Gastroesophageal sphincter (tissue), 4 donors: ENCODE results near the gene DTNBP1. TPM values are rescaled to one million over a fixed set of nuclear protein-coding genes. Genes with fewer than 3 reads are reported as not detected.

ENCODE experiments used
- ATAC-seq: fragments of 150-250 bp; one replicate; pipeline ENCODE4 v1.9.1; 2016; ENCODE audit warnings: mild to moderate bottlenecking, moderate library complexity
- H3K27ac ChIP-seq, 4 donors: fragments of 200-600 bp; sonication (generic) in 3 of 4; 1 replicate in 3 of 4; 2 replicates in 1 of 4; pipeline ENCODE4 v1.5.1; 2016 to 2019
- H3K27me3 ChIP-seq: fragments of 200-600 bp; sonication (generic); one replicate; pipeline ENCODE4 v1.5.1; 2019
- H3K36me3 ChIP-seq, 2 donors: fragments of 200-600 bp; sonication (generic); one replicate each; pipeline ENCODE4 v1.5.1; 2019; ENCODE audit warnings: control low read depth in 1 of 2
- H3K4me1 ChIP-seq, 3 donors: fragments of 200-600 bp; sonication (generic); 1 replicate in 2 of 3; 2 replicates in 1 of 3; pipeline ENCODE4 v1.5.1; 2016 to 2019; ENCODE audit warnings: control low read depth in 2 of 3
- H3K4me3 ChIP-seq, 2 donors: fragments of 200-600 bp; sonication (generic); one replicate each; pipeline ENCODE4 v1.5.1; 2019; ENCODE audit warnings: mild to moderate bottlenecking in 1 of 2, moderate library complexity in 1 of 2
- H3K9me3 ChIP-seq, 3 donors: fragments of 200-600 bp; sonication (generic); one replicate each; pipeline ENCODE4 v1.5.1; 2017 to 2019; ENCODE audit warnings: control low read depth in 2 of 3
- CTCF ChIP-seq, 4 experiments: fragments of 200-600 bp in 2 of 4; fragments of 450-650 bp in 2 of 4; sonication (generic) in 1 of 4; IDR thresholded peaks; one replicate each; pipeline ENCODE4 v1.5.1; 2017 to 2019; ENCODE audit warnings: antibody characterized with exemption in 4 of 4, mild to moderate bottlenecking in 2 of 4, moderate library complexity in 2 of 4
- EP300 ChIP-seq: sonication (generic); formaldehyde crosslinking; IDR thresholded peaks from one replicate; pipeline ENCODE4 v1.6.1; 2017; ENCODE audit warnings: antibody characterized with exemption, mild to moderate bottlenecking
- POLR2A ChIP-seq, 2 donors: fragments of 450-650 bp; IDR thresholded peaks; one replicate each; pipeline ENCODE4 v1.6.1; 2017; ENCODE audit warnings: antibody characterized with exemption in 2 of 2, mild to moderate bottlenecking in 2 of 2, moderate library complexity in 1 of 2
- POLR2AphosphoS5 ChIP-seq: sonication (generic); formaldehyde crosslinking; IDR thresholded peaks from one replicate; pipeline ENCODE4 v1.6.1; 2017; ENCODE audit warnings: antibody characterized with exemption
- WGBS, 2 donors: methylation state at CpG; one replicate each; pipeline ENCODE4 v1.1.5; 2018; ENCODE audit warnings: low coverage in 1 of 2; 5-methylcytosine and 5-hydroxymethylcytosine counted together
- total RNA-seq, 4 donors: library from RNA; depleted of rRNA; stranded (reverse); fragments of >200 nt; gene quantifications; one replicate each; pipeline ENCODE4 v1.1.0, GENCODE V29; 2016

DTNBP1 gene
- total RNA-seq, 4 donors from 2014 or later = 14.4 to 20.2 (median 16.9) TPM

GRCh38 chr6:15530411-15530810 is 132.4 kb downstream of the DTNBP1 start:
- H3K9me3 ChIP-seq = peaks cover 0 to 10% (median 0%) of the 10 kb centered on the region in 3 donors
- H3K27ac ChIP-seq = no peak overlapping the region
- peaks cover 0 to 4% (median 0%) of the 10 kb centered on the region in 3 donors for H3K4me1 ChIP-seq
- no peaks in the 10 kb centered on the region for H3K27me3 ChIP-seq
- no peak overlapping the region for H3K4me3 ChIP-seq
- 87% methylated on average over 10 of the region's 10 CpGs; no CpG with 5 or more reads in 1 of the 2 donors for WGBS, 2 donors
- TF ChIP-seq CTCF (IDR thresholded peaks at IDR 0.05) (no peak), EP300 (no peak), POLR2AphosphoS5 (no peak), POLR2A (IDR thresholded peaks at IDR 0.05) (no peak)
- no peak for ATAC-seq
- H3K36me3 ChIP-seq = peaks cover 0 to 57% of the 10 kb centered on the region in 2 donors

- Histone ChIP-seq H3K4me1 (no peaks in the 10 kb centered on the region), H3K27me3 (no peaks in the 10 kb centered on the region), H3K36me3 (peaks cover 0 to 68% of the 10 kb centered on the region in 2 donors), H3K9me3 (peaks cover 0 to 10% (median 0%) of the 10 kb centered on the region in 3 donors), H3K4me3 (no peak overlapping the region), H3K27ac (no peak overlapping the region)
- WGBS, 2 donors = 94 to 100% methylated on average over 5 to 6 of the region's 9 CpGs
- ATAC-seq = no peak
- TF ChIP-seq EP300 = no peak
- no peak for TF ChIP-seq POLR2A (IDR thresholded peaks at IDR 0.05)
- no peak for TF ChIP-seq CTCF (IDR thresholded peaks at IDR 0.05)
- TF ChIP-seq POLR2AphosphoS5 = no peak
Measured at GRCh38 chr6:15528870-15529269, 134.0 kb downstream of the DTNBP1 start.

GRCh38 chr6:15527838-15528617 is 134.8 kb downstream of the DTNBP1 start:
- peaks cover 0 to under 1% (median 0%) of the 10 kb centered on the region in 3 donors for H3K4me1 ChIP-seq
- peaks cover 0 to 10% (median 0%) of the 10 kb centered on the region in 3 donors for H3K9me3 ChIP-seq
- no peak overlapping the region for H3K27ac ChIP-seq
- TF ChIP-seq EP300 (no peak), CTCF (IDR thresholded peaks at IDR 0.05) (no peak), POLR2A (IDR thresholded peaks at IDR 0.05) (no peak), POLR2AphosphoS5 (no peak)
- peaks cover 0 to 74% of the 10 kb centered on the region in 2 donors for H3K36me3 ChIP-seq
- no peak overlapping the region for H3K4me3 ChIP-seq
- WGBS, 2 donors = 80 to 98% methylated on average over 7 to 10 of the region's 12 CpGs
- ATAC-seq = no peak
- no peaks in the 10 kb centered on the region for H3K27me3 ChIP-seq

GRCh38 chr6:15526212-15526701 is 136.6 kb downstream of the DTNBP1 start:
- Histone ChIP-seq H3K9me3 (peaks cover 0 to 10% (median 0%) of the 10 kb centered on the region in 3 donors), H3K27me3 (no peaks in the 10 kb centered on the region), H3K4me1 (peaks cover 0 to 18% (median 0%) of the 10 kb centered on the region in 3 donors), H3K36me3 (peaks cover 0 to 77% of the 10 kb centered on the region in 2 donors), H3K4me3 (no peak overlapping the region), H3K27ac (no peak overlapping the region)
- 92 to 96% methylated on average over 12 to 13 of the region's 13 CpGs for WGBS, 2 donors
- TF ChIP-seq POLR2AphosphoS5 = no peak
- TF ChIP-seq EP300 = no peak
- no peak for TF ChIP-seq CTCF (IDR thresholded peaks at IDR 0.05)
- no peak for ATAC-seq
